ENCODE results near the gene LRIT3.
A peak's percentile ranks its signal among the peaks of the same experiment; 100 is the strongest.

Gene LRIT3

GRCh38 chr4:109821185-109821584 lies 26.7 kb upstream of the LRIT3 start:
- DNase-seq (ENCODE audit: low read depth in 1 of 2, low spot score in 1 of 2) = no peak
- no peak overlapping the region for H3K27ac ChIP-seq (replicated peaks)
- TF ChIP-seq CTCF (IDR thresholded peaks at IDR 0.05; ENCODE audit: insufficient read depth, low read length) (no peak), POLR2AphosphoS5 (IDR thresholded peaks at IDR 0.05; ENCODE audit: low read depth) (no peak), GABPA (IDR thresholded peaks at IDR 0.05; ENCODE audit: low read depth) (no peak), REST (IDR thresholded peaks at IDR 0.05; ENCODE audit: insufficient replicate concordance, low read depth) (no peak), SPI1 (IDR thresholded peaks at IDR 0.05; ENCODE audit: borderline replicate concordance, low read depth) (no peak)
- no peak overlapping the region for H3K4me3 ChIP-seq (replicated peaks; ENCODE audit: insufficient read depth, low read length)
- H3K27me3 ChIP-seq (ENCODE audit: insufficient read depth, poor library complexity, severe bottlenecking) = no peaks in the 10 kb centered on the region

GRCh38 chr4:109826719-109827118 lies 21.2 kb upstream of the LRIT3 start:
- H3K27ac ChIP-seq (replicated peaks) = no peak overlapping the region
- no peak for DNase-seq (ENCODE audit: low read depth in 1 of 2, low spot score in 1 of 2)
- peak; percentile 12 for TF ChIP-seq CTCF (IDR thresholded peaks at IDR 0.05; ENCODE audit: insufficient read depth, low read length)
- no peak for TF ChIP-seq GABPA (IDR thresholded peaks at IDR 0.05; ENCODE audit: low read depth)
- no peak for TF ChIP-seq SPI1 (IDR thresholded peaks at IDR 0.05; ENCODE audit: borderline replicate concordance, low read depth)
- no peak for TF ChIP-seq POLR2AphosphoS5 (IDR thresholded peaks at IDR 0.05; ENCODE audit: low read depth)
- no peaks in the 10 kb centered on the region for H3K27me3 ChIP-seq (ENCODE audit: insufficient read depth, poor library complexity, severe bottlenecking)
- H3K4me3 ChIP-seq (replicated peaks; ENCODE audit: insufficient read depth, low read length) = no peak overlapping the region

- Histone ChIP-seq H3K27ac (replicated peaks) (no peak within 1 kb of the TSS), H3K27me3 (ENCODE audit: insufficient read depth, poor library complexity, severe bottlenecking) (no peaks in the 10 kb centered on the region), H3K4me3 (replicated peaks; ENCODE audit: insufficient read depth, low read length) (no peak within 1 kb of the TSS)
- no peak for TF ChIP-seq SPI1 (IDR thresholded peaks at IDR 0.05; ENCODE audit: borderline replicate concordance, low read depth)
- no peak for TF ChIP-seq REST (IDR thresholded peaks at IDR 0.05; ENCODE audit: insufficient replicate concordance, low read depth)
- no peak for TF ChIP-seq CTCF (IDR thresholded peaks at IDR 0.05; ENCODE audit: insufficient read depth, low read length)
- no peak for TF ChIP-seq POLR2AphosphoS5 (IDR thresholded peaks at IDR 0.05; ENCODE audit: low read depth)
- no peak for TF ChIP-seq GABPA (IDR thresholded peaks at IDR 0.05; ENCODE audit: low read depth)
- DNase-seq (ENCODE audit: low read depth in 1 of 2, low spot score in 1 of 2) = no peak
Observed at GRCh38 chr4:109827672-109828071, 20.2 kb upstream of the LRIT3 start, which contains the start of gene RRH. TSS of gene RRH (plus strand) at chr4:109827972. CDS start at chr4:109828028, 56 bp downstream.

- TF ChIP-seq REST (IDR thresholded peaks at IDR 0.05; ENCODE audit: insufficient replicate concordance, low read depth) (no peak), CTCF (IDR thresholded peaks at IDR 0.05; ENCODE audit: insufficient read depth, low read length) (no peak), GABPA (IDR thresholded peaks at IDR 0.05; ENCODE audit: low read depth) (no peak), SPI1 (IDR thresholded peaks at IDR 0.05; ENCODE audit: borderline replicate concordance, low read depth) (no peak), POLR2AphosphoS5 (IDR thresholded peaks at IDR 0.05; ENCODE audit: low read depth) (no peak)
- no peak overlapping the region for H3K27ac ChIP-seq (replicated peaks)
- no peaks in the 10 kb centered on the region for H3K27me3 ChIP-seq (ENCODE audit: insufficient read depth, poor library complexity, severe bottlenecking)
- H3K4me3 ChIP-seq (replicated peaks; ENCODE audit: insufficient read depth, low read length) = no peak overlapping the region
- no peak for DNase-seq (ENCODE audit: low read depth in 1 of 2, low spot score in 1 of 2)
Observed at GRCh38 chr4:109833756-109834155, 14.2 kb upstream of the LRIT3 start.
